HuH-7 (cell line): ENCODE results near the gene TIPRL.
A peak's percentile ranks its signal among the peaks of the same experiment; 100 is the strongest.

Experiments
- DNase-seq: peaks from one replicate; pipeline ENCODE4 v3.0.0; 2011; ENCODE audit warnings: low spot score

The TIPRL gene

GRCh38 chr1:168216171-168216570 lies 37.4 kb downstream of the TIPRL start:
- DNase-seq, result no peak

- no peak for DNase-seq
Observed at GRCh38 chr1:168217664-168218063, 38.9 kb downstream of the TIPRL start.

- no peak for DNase-seq
Observed at GRCh38 chr1:168218658-168219057, 39.9 kb downstream of the TIPRL start.

GRCh38 chr1:168220470-168220871 lies 41.7 kb downstream of the TIPRL start:
- DNase-seq, result no peak

GRCh38 chr1:168221275-168221674 lies 42.5 kb downstream of the TIPRL start:
- no peak for DNase-seq

GRCh38 chr1:168223261-168223660 lies 44.5 kb downstream of the TIPRL start:
- DNase-seq, result no peak

GRCh38 chr1:168223681-168224540 lies 45.1 kb downstream of the TIPRL start:
- DNase-seq, result no peak

GRCh38 chr1:168224991-168225390 lies 46.2 kb downstream of the TIPRL start:
- DNase-seq, result no peak

GRCh38 chr1:168225476-168226190 lies 46.9 kb downstream of the TIPRL start, which contains the start of gene SFT2D2:
Gene SFT2D2, plus strand, starts transcription at chr1:168226004. Its CDS starts 76 bp downstream, at chr1:168226080.
- peak; percentile 93 for DNase-seq

- no peak for DNase-seq
Observed at GRCh38 chr1:168227620-168228019, 48.9 kb downstream of the TIPRL start.

GRCh38 chr1:168229893-168230292 lies 51.1 kb downstream of the TIPRL start:
- no peak for DNase-seq

- DNase-seq, result no peak
Observed at GRCh38 chr1:168230709-168231108, 51.9 kb downstream of the TIPRL start.

GRCh38 chr1:168234846-168235547 lies 56.2 kb downstream of the TIPRL start:
- DNase-seq, result peak; percentile 78

- DNase-seq, result no peak
Observed at GRCh38 chr1:168235548-168235885, 56.8 kb downstream of the TIPRL start.

GRCh38 chr1:168235937-168236336 lies 57.2 kb downstream of the TIPRL start:
- DNase-seq, result no peak

GRCh38 chr1:168236836-168237611 lies 58.3 kb downstream of the TIPRL start:
- DNase-seq, result no peak

- DNase-seq, result no peak
Observed at GRCh38 chr1:168243198-168243597, 64.4 kb downstream of the TIPRL start.

- DNase-seq, result no peak
Observed at GRCh38 chr1:168243636-168244212, 65.0 kb downstream of the TIPRL start.

- DNase-seq, result no peak
Observed at GRCh38 chr1:168245042-168245441, 66.3 kb downstream of the TIPRL start.

- DNase-seq, result no peak
Observed at GRCh38 chr1:168246506-168246905, 67.7 kb downstream of the TIPRL start.
